Liver (tissue), 9 donors: ENCODE measurements around the gene IFT20. TPM values are rescaled to one million over a fixed set of nuclear protein-coding genes. Genes with fewer than 3 reads are reported as not detected.

Source experiments
- DNase-seq: peaks from one replicate; pipeline ENCODE4 v3.0.0-alpha.2; 2017; ENCODE audit warnings: low spot score
- H3K27ac ChIP-seq, 2 donors: one replicate each; pipeline ENCODE4 v1.7.0; 2013; ENCODE audit warnings: inconsistent platforms in 2 of 2, low read length in 2 of 2, control low read depth in 1 of 2, low read depth in 1 of 2, mild to moderate bottlenecking in 1 of 2
- H3K27me3 ChIP-seq, 4 donors: one replicate each; pipeline versions ENCODE4 v1.6.1 to v1.7.0; 2013; ENCODE audit warnings: low read length in 3 of 4, inconsistent platforms in 1 of 4, mild to moderate bottlenecking in 1 of 4, moderate library complexity in 1 of 4; ENCODE audit not compliant: control insufficient read depth in 4 of 4, insufficient read depth in 4 of 4
- H3K36me3 ChIP-seq, 4 donors: one replicate each; pipeline versions ENCODE4 v1.6.1 to v1.7.0; 2013; ENCODE audit warnings: low read length in 3 of 4, mild to moderate bottlenecking in 3 of 4, low read depth in 1 of 4, moderate library complexity in 1 of 4; ENCODE audit not compliant: control insufficient read depth in 4 of 4, insufficient read depth in 3 of 4
- H3K4me1 ChIP-seq, 4 donors: one replicate each; pipeline versions ENCODE4 v1.6.1 to v1.7.0; 2013; ENCODE audit warnings: low read length in 3 of 4, mild to moderate bottlenecking in 3 of 4, moderate library complexity in 1 of 4; ENCODE audit not compliant: control insufficient read depth in 4 of 4, insufficient read depth in 4 of 4
- H3K4me3 ChIP-seq, 3 donors: one replicate each; pipeline versions ENCODE4 v1.6.1 to v1.7.0; 2013; ENCODE audit warnings: low read length in 3 of 3, control low read depth in 1 of 3, low read depth in 1 of 3, mild to moderate bottlenecking in 1 of 3
- H3K9ac ChIP-seq, 2 donors: one replicate each; pipeline ENCODE4 v1.7.0; 2013; ENCODE audit warnings: low read length in 2 of 2, mild to moderate bottlenecking in 2 of 2, moderate library complexity in 2 of 2, control low read depth in 1 of 2, low read depth in 1 of 2
- H3K9me3 ChIP-seq, 4 donors: one replicate each; pipeline versions ENCODE4 v1.6.1 to v1.7.0; 2013; ENCODE audit warnings: low read length in 3 of 4; ENCODE audit not compliant: control insufficient read depth in 4 of 4
- GABPA ChIP-seq, 2 donors: IDR thresholded peaks in 1 of 2; conservative IDR thresholded peaks in 1 of 2; 2 replicates each; pipeline ENCODE4 v1.6.1; 2016; ENCODE audit warnings: antibody characterized with exemption in 2 of 2, mild to moderate bottlenecking in 1 of 2, moderate library complexity in 1 of 2
- HNF4A ChIP-seq, 2 donors: conservative IDR thresholded peaks; 2 replicates each; pipeline ENCODE4 v1.6.1; 2016; ENCODE audit warnings: antibody characterized with exemption in 2 of 2, mild to moderate bottlenecking in 2 of 2
- RAD21 ChIP-seq, 2 donors: IDR thresholded peaks; 2 replicates each; pipeline ENCODE4 v1.6.1; 2016; ENCODE audit warnings: antibody characterized with exemption in 2 of 2, mild to moderate bottlenecking in 2 of 2
- RXRA ChIP-seq, 2 donors: IDR thresholded peaks; 2 replicates each; pipeline ENCODE4 v1.6.1; 2017 to 2018; ENCODE audit warnings: antibody characterized with exemption in 2 of 2, mild to moderate bottlenecking in 1 of 2
- SP1 ChIP-seq: IDR thresholded peaks from 2 replicates; pipeline ENCODE4 v1.6.1; 2018; ENCODE audit warnings: antibody characterized with exemption, mild to moderate bottlenecking
- TAF1 ChIP-seq: conservative IDR thresholded peaks from 2 replicates; pipeline ENCODE4 v1.6.1; 2016; ENCODE audit warnings: antibody characterized with exemption, mild to moderate bottlenecking
- YY1 ChIP-seq: IDR thresholded peaks from 2 replicates; pipeline ENCODE4 v1.6.1; 2016; ENCODE audit warnings: antibody characterized with exemption, mild to moderate bottlenecking
- WGBS: extraction: QIAGEN DNeasy Blood & Tissue Kit; methylation state at CpG from one replicate; pipeline ENCODE4 v1.1.7; 2013; 5-methylcytosine and 5-hydroxymethylcytosine counted together
- polyA plus RNA-seq, 2 donors: library from polyadenylated mRNA; stranded (reverse) in 1 of 2; unstranded in 1 of 2; fragments of 200-250 nt in 1 of 2; fragments of >200 nt in 1 of 2; fragmentation: Nextera tagmentation in 1 of 2; extraction: Ambion mirVana in 1 of 2; gene quantifications; one replicate each; pipeline versions ENCODE4 v1.2.1 to v1.2.3, GENCODE V29; 2013 to 2015
- total RNA-seq, 2 donors: library from RNA; depleted of rRNA; stranded (reverse); fragments of >200 nt; gene quantifications; one replicate each; pipeline ENCODE4 v1.2.3, GENCODE V29; 2014
- TF ChIP-seq, protein P1 (sequence below): IDR thresholded peaks from 2 replicates; pipeline ENCODE4 v1.6.1; 2016; ENCODE audit warnings: antibody characterized with exemption
- TF ChIP-seq, protein P2 (sequence below): IDR thresholded peaks from 2 replicates; pipeline ENCODE4 v1.6.1; 2016; ENCODE audit warnings: antibody characterized with exemption, mild to moderate bottlenecking
- TF ChIP-seq, protein P3 (sequence below): IDR thresholded peaks from 2 replicates; pipeline ENCODE4 v1.6.1; 2016; ENCODE audit warnings: antibody characterized with exemption
- TF ChIP-seq, protein P4 (sequence below): IDR thresholded peaks from 2 replicates; pipeline ENCODE4 v1.6.1; 2016; ENCODE audit warnings: antibody characterized with exemption
- donor health status: healthy.
- donor health status: healthy.
- donor health status: healthy.
- donor health status: healthy.
- donor health status: healthy.

IFT20 gene
- total and polyA plus RNA-seq, 4 donors, result 15.5 to 37.1 (median 24.7) TPM

DNA sequence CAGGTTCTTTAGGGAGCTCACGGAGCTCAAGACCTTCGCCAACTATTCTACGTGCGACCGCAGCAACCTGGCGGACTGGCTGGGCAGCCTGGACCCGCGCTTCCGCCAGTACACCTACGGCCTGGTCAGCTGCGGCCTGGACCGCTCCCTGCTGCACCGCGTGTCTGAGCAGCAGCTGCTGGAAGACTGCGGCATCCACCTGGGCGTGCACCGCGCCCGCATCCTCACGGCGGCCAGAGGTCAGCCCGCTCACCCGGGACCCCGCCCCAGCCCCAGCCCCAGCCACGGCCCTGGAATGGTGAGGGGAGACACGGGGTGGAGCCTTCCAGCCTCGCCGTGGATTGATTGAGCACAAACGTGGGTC lies 49.7 kb upstream of the IFT20 start:
- no peak for DNase-seq
- no peak overlapping the region for H3K9ac ChIP-seq
- TF ChIP-seq, protein P1, sequence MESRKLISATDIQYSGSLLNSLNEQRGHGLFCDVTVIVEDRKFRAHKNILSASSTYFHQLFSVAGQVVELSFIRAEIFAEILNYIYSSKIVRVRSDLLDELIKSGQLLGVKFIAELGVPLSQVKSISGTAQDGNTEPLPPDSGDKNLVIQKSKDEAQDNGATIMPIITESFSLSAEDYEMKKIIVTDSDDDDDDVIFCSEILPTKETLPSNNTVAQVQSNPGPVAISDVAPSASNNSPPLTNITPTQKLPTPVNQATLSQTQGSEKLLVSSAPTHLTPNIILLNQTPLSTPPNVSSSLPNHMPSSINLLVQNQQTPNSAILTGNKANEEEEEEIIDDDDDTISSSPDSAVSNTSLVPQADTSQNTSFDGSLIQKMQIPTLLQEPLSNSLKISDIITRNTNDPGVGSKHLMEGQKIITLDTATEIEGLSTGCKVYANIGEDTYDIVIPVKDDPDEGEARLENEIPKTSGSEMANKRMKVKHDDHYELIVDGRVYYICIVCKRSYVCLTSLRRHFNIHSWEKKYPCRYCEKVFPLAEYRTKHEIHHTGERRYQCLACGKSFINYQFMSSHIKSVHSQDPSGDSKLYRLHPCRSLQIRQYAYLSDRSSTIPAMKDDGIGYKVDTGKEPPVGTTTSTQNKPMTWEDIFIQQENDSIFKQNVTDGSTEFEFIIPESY, result no peak
- TF ChIP-seq, protein P2, sequence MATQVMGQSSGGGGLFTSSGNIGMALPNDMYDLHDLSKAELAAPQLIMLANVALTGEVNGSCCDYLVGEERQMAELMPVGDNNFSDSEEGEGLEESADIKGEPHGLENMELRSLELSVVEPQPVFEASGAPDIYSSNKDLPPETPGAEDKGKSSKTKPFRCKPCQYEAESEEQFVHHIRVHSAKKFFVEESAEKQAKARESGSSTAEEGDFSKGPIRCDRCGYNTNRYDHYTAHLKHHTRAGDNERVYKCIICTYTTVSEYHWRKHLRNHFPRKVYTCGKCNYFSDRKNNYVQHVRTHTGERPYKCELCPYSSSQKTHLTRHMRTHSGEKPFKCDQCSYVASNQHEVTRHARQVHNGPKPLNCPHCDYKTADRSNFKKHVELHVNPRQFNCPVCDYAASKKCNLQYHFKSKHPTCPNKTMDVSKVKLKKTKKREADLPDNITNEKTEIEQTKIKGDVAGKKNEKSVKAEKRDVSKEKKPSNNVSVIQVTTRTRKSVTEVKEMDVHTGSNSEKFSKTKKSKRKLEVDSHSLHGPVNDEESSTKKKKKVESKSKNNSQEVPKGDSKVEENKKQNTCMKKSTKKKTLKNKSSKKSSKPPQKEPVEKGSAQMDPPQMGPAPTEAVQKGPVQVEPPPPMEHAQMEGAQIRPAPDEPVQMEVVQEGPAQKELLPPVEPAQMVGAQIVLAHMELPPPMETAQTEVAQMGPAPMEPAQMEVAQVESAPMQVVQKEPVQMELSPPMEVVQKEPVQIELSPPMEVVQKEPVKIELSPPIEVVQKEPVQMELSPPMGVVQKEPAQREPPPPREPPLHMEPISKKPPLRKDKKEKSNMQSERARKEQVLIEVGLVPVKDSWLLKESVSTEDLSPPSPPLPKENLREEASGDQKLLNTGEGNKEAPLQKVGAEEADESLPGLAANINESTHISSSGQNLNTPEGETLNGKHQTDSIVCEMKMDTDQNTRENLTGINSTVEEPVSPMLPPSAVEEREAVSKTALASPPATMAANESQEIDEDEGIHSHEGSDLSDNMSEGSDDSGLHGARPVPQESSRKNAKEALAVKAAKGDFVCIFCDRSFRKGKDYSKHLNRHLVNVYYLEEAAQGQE, result no peak
- no peak for TF ChIP-seq YY1
- peak overlapping the region in 2 of 3 donors; percentile 60 to 72 for H3K4me3 ChIP-seq
- H3K4me1 ChIP-seq, result peaks cover 0 to 21% (median 11%) of the 10 kb centered on the region in 4 donors
- no peaks in the 10 kb centered on the region for H3K27me3 ChIP-seq
- H3K27ac ChIP-seq, result no peak overlapping the region
- H3K9me3 ChIP-seq, result no peaks in the 10 kb centered on the region
- H3K36me3 ChIP-seq, result peaks cover 0 to 10% (median 3%) of the 10 kb centered on the region in 4 donors
- 39% methylated on average over 29 of the region's 29 CpGs for WGBS

DNA sequence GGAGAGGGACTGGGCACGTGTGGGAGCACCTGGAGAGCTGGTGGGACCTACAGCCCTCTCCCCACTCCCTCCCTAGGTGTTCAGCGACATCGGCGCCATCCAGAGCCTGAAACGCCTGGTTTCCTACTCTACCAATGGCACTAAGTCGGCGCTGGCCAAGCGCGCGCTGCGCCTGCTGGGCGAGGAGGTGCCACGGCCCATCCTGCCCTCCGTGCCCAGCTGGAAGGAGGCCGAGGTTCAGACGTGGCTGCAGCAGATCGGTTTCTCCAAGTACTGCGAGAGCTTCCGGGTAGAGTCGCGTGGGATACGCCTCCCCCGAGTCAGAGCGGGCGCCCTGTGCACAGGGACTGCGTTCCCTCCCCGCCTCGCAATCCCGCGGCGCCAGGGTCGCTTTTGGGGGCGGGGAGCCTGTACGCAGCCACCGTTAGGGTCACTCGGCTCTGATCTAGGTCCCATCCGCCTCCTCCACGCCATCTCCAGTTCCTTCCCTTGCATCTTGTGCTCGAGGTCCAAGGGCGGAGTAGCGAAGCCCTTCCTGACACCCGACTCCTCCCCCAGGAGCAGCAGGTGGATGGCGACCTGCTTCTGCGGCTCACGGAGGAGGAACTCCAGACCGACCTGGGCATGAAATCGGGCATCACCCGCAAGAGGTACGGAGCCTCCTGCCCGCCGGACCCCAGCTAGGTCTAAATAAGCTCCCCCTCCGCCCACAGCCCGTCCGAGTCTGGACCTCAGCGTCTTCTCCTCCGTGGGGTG lies 49.2 kb upstream of the IFT20 start:
- Histone ChIP-seq H3K9me3 (no peaks in the 10 kb centered on the region), H3K4me3 (peak overlapping the region; percentile 50 to 72 (median 60)), H3K36me3 (peaks cover 0 to 6% (median 2%) of the 10 kb centered on the region in 4 donors), H3K4me1 (peaks cover 0 to 21% (median 11%) of the 10 kb centered on the region in 4 donors), H3K9ac (no peak overlapping the region), H3K27me3 (no peaks in the 10 kb centered on the region), H3K27ac (peak overlapping the region; percentile 4 to 33)
- DNase-seq, result no peak
- WGBS, result 16% methylated on average over 56 of the region's 56 CpGs
- peak; percentile 35 for TF ChIP-seq SP1
- no peak for TF ChIP-seq TAF1
- TF ChIP-seq GABPA (IDR thresholded peaks at IDR 0.05 in 1 of 2, conservative IDR thresholded peaks at IDR 0.05 in 1 of 2), result peak in 1 of 2 donors; percentile 69
- TF ChIP-seq, protein P3, sequence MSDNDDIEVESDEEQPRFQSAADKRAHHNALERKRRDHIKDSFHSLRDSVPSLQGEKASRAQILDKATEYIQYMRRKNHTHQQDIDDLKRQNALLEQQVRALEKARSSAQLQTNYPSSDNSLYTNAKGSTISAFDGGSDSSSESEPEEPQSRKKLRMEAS, result peak; percentile 17
- peak in 1 of 2 donors; percentile 28 for TF ChIP-seq RXRA (IDR thresholded peaks at IDR 0.05)
- TF ChIP-seq RAD21 (IDR thresholded peaks at IDR 0.05), result peak in 1 of 2 donors; percentile 39
- peak; percentile 41 for TF ChIP-seq YY1
- TF ChIP-seq, protein P2, result peak; percentile 51
- TF ChIP-seq HNF4A (conservative IDR thresholded peaks at IDR 0.05), result peak; percentile 34 to 59
- TF ChIP-seq, protein P4, sequence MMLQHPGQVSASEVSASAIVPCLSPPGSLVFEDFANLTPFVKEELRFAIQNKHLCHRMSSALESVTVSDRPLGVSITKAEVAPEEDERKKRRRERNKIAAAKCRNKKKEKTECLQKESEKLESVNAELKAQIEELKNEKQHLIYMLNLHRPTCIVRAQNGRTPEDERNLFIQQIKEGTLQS, result no peak
